ENCODE data around the gene TCTN1. TPM values are rescaled to one million over a fixed set of nuclear protein-coding genes. Genes with fewer than 3 reads are reported as not detected.
"Not testable (repeated sequence)": the region's sequence is repeated elsewhere in the genome, so short reads cannot be mapped to it uniquely, and the experiment has no call there.

The TCTN1 gene
- total RNA-seq, 4 donors from 2014 or later: 98.8 to 204 (median 125) TPM

GRCh38 chr12:110640275-110641025 lies 26.5 kb downstream of the TCTN1 start:
- DNase-seq: no peak
- H3K27ac ChIP-seq: no peak overlapping the region
- H3K36me3 ChIP-seq: no peaks in the 10 kb centered on the region
- no peaks in the 10 kb centered on the region for H3K4me1 ChIP-seq
- TF ChIP-seq CTCF (IDR thresholded peaks at IDR 0.05) (no peak), POLR2A (IDR thresholded peaks at IDR 0.05) (no peak)
- no peak overlapping the region for H3K4me3 ChIP-seq (replicated peaks in 1 of 3)
- no peaks in the 10 kb centered on the region for H3K27me3 ChIP-seq
- WGBS, 2 donors: 91 to 95% methylated on average over 15 of the region's 15 CpGs
- intact Hi-C loops (cut with DNase I): no loop called here
- no peaks in the 10 kb centered on the region for H3K9me3 ChIP-seq

GRCh38 chr12:110641521-110641920 lies 27.6 kb downstream of the TCTN1 start:
- Histone ChIP-seq H3K27me3 (no peaks in the 10 kb centered on the region), H3K27ac (no peak overlapping the region), H3K4me1 (no peaks in the 10 kb centered on the region), H3K4me3 (replicated peaks in 1 of 3) (no peak overlapping the region), H3K9me3 (no peaks in the 10 kb centered on the region), H3K36me3 (peaks cover 0 to 3% of the 10 kb centered on the region in 2 donors)
- TF ChIP-seq CTCF (IDR thresholded peaks at IDR 0.05) (no peak), POLR2A (IDR thresholded peaks at IDR 0.05) (no peak)
- DNase-seq: no peak
- WGBS, 2 donors: 67 to 69% methylated on average over 7 of the region's 7 CpGs
- intact Hi-C loops (cut with DNase I): no loop called here

DNA sequence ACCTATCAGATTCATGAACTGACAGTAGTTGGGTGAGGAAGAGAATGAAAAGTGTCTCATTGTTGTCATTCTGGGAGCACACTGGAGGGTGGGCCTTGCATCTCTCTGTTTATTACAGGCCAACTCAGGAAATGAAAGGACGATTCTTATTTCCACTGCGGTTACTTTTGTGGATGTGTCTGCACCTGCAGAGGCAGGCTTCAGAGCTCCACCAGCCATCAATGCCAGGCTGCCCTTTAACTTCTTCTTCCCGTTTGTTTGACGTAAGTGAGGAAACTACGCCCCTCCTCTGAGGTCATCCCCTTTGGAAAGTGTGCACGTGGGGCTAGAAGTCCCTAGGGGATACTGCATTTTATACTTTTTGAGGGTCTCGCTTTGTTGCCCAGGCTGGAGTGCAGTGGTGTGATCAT lies 33.7 kb downstream of the TCTN1 start:
- H3K36me3 ChIP-seq: peaks cover 0 to 32% of the 10 kb centered on the region in 2 donors
- H3K4me1 ChIP-seq: no peaks in the 10 kb centered on the region
- 72 to 82% methylated on average over 7 of the region's 7 CpGs for WGBS, 2 donors
- intact Hi-C loops (cut with DNase I): no loop called here
- no peak overlapping the region for H3K27ac ChIP-seq
- no peak for DNase-seq
- TF ChIP-seq CTCF (IDR thresholded peaks at IDR 0.05) (no peak), POLR2A (IDR thresholded peaks at IDR 0.05) (no peak)
- H3K9me3 ChIP-seq: no peaks in the 10 kb centered on the region
- H3K27me3 ChIP-seq: no peaks in the 10 kb centered on the region
- H3K4me3 ChIP-seq (replicated peaks in 1 of 3): no peak overlapping the region

DNA sequence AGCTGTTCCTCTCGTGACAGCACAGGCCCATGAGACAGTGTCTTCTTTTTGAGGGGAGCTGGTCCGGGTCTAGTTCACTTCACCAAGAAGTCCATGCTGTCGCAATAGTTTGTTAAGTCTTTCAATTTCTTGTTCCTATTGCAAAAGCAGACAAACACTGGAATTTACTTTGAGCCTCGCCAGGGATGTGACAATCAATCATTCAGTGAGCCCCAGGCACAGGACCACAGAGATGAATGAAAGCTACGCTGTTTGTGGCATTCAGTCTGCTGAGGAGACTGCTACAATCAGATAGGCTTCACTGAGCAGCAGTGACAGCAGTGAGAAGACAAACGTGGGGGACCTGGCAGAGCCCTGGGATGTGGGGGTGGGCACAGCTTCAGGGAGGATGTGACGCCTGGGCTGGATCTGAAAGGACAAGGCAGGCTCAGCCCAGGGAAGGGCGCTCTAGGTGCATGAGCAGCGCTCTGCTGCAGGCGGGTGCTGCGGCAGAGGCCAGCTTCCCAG lies 35.5 kb downstream of the TCTN1 start:
- no peak for DNase-seq

DNA sequence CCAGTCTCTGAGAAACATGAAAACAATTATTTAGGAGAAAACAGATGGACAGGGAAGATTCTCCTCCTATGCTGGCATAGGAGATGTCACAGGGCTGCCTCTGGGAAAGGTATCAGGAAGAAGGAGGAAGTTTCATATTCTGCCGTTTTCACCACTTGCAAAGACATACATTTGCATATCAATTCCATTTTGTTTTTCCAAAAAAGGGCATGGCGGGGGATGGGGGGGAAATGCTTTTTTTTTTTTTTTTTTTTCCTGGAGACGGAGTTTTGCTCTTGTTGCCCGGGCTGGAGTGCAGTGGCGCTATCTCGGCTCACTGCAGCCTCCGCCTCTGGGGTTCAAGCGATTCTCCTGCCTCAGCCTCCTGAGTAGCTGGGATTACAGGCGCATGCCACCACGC lies 40.3 kb downstream of the TCTN1 start:
- H3K4me1 ChIP-seq; DNase-seq; H3K27ac ChIP-seq; H3K36me3 ChIP-seq; H3K4me3 ChIP-seq (replicated peaks in 1 of 3); intact Hi-C loops (cut with DNase I); H3K27me3 ChIP-seq; H3K9me3 ChIP-seq: not testable (repeated sequence)
- 88 to 93% methylated on average over 10 of the region's 10 CpGs for WGBS, 2 donors

More for the DNA sequence above, 35.5 kb downstream of the TCTN1 start:
- H3K27me3 ChIP-seq: no peaks in the 10 kb centered on the region
- TF ChIP-seq POLR2A (IDR thresholded peaks at IDR 0.05) (no peak), CTCF (IDR thresholded peaks at IDR 0.05) (no peak)
- intact Hi-C loops (cut with DNase I): no loop called here
- H3K36me3 ChIP-seq: peaks cover 0 to 32% of the 10 kb centered on the region in 2 donors
- H3K9me3 ChIP-seq: no peaks in the 10 kb centered on the region
- no peaks in the 10 kb centered on the region for H3K4me1 ChIP-seq
- no peak overlapping the region for H3K4me3 ChIP-seq (replicated peaks in 1 of 3)
- whole genome bisulfite sequencing, 2 donors: 87 to 90% methylated on average over 11 of the region's 11 CpGs
- no peak overlapping the region for H3K27ac ChIP-seq

All from thyroid gland (tissue), 4 donors.